Measurements from ENCODE around the gene FLOT2. TPM values are rescaled to one million over a fixed set of nuclear protein-coding genes. Genes with fewer than 3 reads are reported as not detected.

Gene FLOT2
- total and polyA plus RNA-seq, 10 of the 15 experiments (the other 5 are each of a cell fraction or from before 2014, with no cell fraction given) = 56.8 to 302 (median 149) TPM

DNA sequence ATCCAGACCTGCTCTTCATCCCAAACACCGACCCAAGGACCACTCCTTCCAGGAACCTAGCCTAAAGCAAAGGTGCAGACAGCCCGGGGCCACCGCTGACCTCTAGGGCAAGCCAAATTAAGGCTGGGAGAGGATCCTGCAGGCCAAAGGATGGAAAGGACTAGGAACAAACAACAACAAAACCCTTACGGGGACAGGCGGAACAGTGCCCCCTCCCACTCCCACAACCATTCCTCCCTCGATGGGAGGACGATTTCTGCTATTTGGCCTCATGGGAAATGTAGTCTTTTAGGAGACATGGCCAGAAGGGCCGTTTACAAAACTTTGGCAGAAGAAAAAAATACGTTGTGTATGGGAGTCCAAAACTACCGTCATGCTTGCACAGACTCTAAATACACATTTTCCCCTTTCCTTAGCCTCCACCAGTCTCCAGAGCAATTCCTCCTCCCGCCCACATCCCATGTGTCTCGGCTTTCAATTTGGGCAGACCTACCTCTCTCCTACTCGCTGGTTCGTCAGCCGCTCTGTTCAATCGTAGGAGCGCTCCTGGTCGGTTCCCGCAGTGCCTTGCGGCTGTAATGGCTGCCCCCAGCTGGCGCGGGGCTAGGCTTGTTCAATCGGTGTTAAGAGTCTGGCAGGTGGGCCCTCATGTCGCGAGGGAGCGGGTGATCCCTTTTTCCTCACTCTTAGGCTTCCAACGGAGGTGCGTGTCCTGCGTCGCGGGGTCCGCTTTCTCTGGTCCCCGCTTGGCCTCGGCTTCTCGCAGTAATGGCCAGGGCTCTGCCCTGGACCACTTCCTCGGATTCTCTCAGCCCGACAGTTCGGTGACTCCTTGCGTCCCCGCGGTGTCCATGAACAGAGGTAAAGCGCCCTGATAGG, 42.8 kb downstream of the FLOT2 start, which contains the start of gene ERAL1 (continued):
- TF ChIP-seq, protein P1, sequence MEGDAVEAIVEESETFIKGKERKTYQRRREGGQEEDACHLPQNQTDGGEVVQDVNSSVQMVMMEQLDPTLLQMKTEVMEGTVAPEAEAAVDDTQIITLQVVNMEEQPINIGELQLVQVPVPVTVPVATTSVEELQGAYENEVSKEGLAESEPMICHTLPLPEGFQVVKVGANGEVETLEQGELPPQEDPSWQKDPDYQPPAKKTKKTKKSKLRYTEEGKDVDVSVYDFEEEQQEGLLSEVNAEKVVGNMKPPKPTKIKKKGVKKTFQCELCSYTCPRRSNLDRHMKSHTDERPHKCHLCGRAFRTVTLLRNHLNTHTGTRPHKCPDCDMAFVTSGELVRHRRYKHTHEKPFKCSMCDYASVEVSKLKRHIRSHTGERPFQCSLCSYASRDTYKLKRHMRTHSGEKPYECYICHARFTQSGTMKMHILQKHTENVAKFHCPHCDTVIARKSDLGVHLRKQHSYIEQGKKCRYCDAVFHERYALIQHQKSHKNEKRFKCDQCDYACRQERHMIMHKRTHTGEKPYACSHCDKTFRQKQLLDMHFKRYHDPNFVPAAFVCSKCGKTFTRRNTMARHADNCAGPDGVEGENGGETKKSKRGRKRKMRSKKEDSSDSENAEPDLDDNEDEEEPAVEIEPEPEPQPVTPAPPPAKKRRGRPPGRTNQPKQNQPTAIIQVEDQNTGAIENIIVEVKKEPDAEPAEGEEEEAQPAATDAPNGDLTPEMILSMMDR (IDR thresholded peaks at IDR 0.05 in 2 of 3, conservative IDR thresholded peaks at IDR 0.05 in 1 of 3; ENCODE audit: control insufficient read depth in 2 of 3, extremely low read depth in 1 of 3, insufficient read depth in 1 of 3, low read depth in 3 of 3, low read length in 3 of 3) = no peak
- TF ChIP-seq SP1 (IDR thresholded peaks at IDR 0.05; ENCODE audit: low read depth, low read length) = peak; percentile 83
- TF ChIP-seq SREBF1 (IDR thresholded peaks at IDR 0.05; ENCODE audit: low read length) = no peak
- TF ChIP-seq RCOR1 (conservative IDR thresholded peaks at IDR 0.05; ENCODE audit: low read depth, low read length) = peak; percentile 40; the same call in 1 of the 2 replicates
- TF ChIP-seq ESRRA (IDR thresholded peaks at IDR 0.05; ENCODE audit: low read length) = no peak
- TF ChIP-seq RAD21 (IDR thresholded peaks at IDR 0.05; ENCODE audit: insufficient read depth, low read depth, low read length) = no peak
- no peak for TF ChIP-seq CEBPB (IDR thresholded peaks at IDR 0.05; ENCODE audit: borderline replicate concordance in 1 of 2, low read depth in 2 of 2, low read length in 2 of 2)
- TF ChIP-seq, protein P2, sequence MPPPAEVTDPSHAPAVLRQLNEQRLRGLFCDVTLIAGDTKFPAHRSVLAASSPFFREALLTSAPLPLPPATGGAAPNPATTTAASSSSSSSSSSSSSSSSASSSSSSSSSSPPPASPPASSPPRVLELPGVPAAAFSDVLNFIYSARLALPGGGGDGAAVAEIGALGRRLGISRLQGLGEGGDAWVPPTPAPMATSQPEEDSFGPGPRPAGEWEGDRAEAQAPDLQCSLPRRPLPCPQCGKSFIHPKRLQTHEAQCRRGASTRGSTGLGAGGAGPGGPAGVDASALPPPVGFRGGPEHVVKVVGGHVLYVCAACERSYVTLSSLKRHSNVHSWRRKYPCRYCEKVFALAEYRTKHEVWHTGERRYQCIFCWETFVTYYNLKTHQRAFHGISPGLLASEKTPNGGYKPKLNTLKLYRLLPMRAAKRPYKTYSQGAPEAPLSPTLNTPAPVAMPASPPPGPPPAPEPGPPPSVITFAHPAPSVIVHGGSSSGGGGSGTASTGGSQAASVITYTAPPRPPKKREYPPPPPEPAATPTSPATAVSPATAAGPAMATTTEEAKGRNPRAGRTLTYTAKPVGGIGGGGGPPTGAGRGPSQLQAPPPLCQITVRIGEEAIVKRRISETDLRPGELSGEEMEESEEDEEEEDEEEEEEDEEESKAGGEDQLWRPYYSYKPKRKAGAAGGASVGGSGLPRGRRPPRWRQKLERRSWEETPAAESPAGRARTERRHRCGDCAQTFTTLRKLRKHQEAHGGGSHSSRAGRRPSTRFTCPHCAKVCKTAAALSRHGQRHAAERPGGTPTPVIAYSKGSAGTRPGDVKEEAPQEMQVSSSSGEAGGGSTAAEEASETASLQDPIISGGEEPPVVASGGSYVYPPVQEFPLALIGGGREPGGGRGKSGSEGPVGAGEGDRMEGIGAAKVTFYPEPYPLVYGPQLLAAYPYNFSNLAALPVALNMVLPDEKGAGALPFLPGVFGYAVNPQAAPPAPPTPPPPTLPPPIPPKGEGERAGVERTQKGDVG (CRISPR knock-in tag; IDR thresholded peaks at IDR 0.05) = no peak
- TF ChIP-seq, protein P3, sequence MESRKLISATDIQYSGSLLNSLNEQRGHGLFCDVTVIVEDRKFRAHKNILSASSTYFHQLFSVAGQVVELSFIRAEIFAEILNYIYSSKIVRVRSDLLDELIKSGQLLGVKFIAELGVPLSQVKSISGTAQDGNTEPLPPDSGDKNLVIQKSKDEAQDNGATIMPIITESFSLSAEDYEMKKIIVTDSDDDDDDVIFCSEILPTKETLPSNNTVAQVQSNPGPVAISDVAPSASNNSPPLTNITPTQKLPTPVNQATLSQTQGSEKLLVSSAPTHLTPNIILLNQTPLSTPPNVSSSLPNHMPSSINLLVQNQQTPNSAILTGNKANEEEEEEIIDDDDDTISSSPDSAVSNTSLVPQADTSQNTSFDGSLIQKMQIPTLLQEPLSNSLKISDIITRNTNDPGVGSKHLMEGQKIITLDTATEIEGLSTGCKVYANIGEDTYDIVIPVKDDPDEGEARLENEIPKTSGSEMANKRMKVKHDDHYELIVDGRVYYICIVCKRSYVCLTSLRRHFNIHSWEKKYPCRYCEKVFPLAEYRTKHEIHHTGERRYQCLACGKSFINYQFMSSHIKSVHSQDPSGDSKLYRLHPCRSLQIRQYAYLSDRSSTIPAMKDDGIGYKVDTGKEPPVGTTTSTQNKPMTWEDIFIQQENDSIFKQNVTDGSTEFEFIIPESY (IDR thresholded peaks at IDR 0.05) = no peak
- peak in 1 of 2 experiments; percentile 25; a peak in 1 of 4 replicates for TF ChIP-seq BHLHE40 (IDR thresholded peaks at IDR 0.05; ENCODE audit: borderline replicate concordance in 1 of 2, low read depth in 2 of 2, low read length in 1 of 2)
- TF ChIP-seq GABPA (IDR thresholded peaks at IDR 0.05; ENCODE audit: low read depth) = no peak; the same call in 1 of the 2 replicates
- 0 out of 3 replicates have a peak, but pooled peaks of 1 of the 2 experiments have one; percentile 6 for TF ChIP-seq EGR1 (IDR thresholded peaks at IDR 0.05; ENCODE audit: borderline replicate concordance in 1 of 2, low read depth in 2 of 2, low read length in 2 of 2)
- no peak for TF ChIP-seq SMAD1 (IDR thresholded peaks at IDR 0.05; ENCODE audit: low read depth, partially characterized antibody)
- TF ChIP-seq, protein P4, sequence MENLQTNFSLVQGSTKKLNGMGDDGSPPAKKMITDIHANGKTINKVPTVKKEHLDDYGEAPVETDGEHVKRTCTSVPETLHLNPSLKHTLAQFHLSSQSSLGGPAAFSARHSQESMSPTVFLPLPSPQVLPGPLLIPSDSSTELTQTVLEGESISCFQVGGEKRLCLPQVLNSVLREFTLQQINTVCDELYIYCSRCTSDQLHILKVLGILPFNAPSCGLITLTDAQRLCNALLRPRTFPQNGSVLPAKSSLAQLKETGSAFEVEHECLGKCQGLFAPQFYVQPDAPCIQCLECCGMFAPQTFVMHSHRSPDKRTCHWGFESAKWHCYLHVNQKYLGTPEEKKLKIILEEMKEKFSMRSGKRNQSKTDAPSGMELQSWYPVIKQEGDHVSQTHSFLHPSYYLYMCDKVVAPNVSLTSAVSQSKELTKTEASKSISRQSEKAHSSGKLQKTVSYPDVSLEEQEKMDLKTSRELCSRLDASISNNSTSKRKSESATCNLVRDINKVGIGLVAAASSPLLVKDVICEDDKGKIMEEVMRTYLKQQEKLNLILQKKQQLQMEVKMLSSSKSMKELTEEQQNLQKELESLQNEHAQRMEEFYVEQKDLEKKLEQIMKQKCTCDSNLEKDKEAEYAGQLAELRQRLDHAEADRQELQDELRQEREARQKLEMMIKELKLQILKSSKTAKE (IDR thresholded peaks at IDR 0.05; ENCODE audit: low read depth, poor library complexity, severe bottlenecking) = peak; percentile 53
- TF ChIP-seq KLF5 (IDR thresholded peaks at IDR 0.05; ENCODE audit: partially characterized antibody) = peak; percentile 23
- peak; percentile 71; the same call in 1 of the 2 replicates for TF ChIP-seq ATF7 (IDR thresholded peaks at IDR 0.05; ENCODE audit: low read depth)
- TF ChIP-seq NRF1 (conservative IDR thresholded peaks at IDR 0.05; ENCODE audit: low read depth, low read length) = no peak
- TF ChIP-seq SMAD5 (IDR thresholded peaks at IDR 0.05; ENCODE audit: low read depth) = peak; percentile 79; the same call in 1 of the 2 replicates

All from GM12878 (cell line).